Measurements from ENCODE around the gene TBC1D19. TPM values are rescaled to one million over a fixed set of nuclear protein-coding genes. Genes with fewer than 3 reads are reported as not detected.
A peak's percentile ranks its signal among the peaks of the same experiment; 100 is the strongest.
"Not testable (repeated sequence)": the region's sequence is repeated elsewhere in the genome, so short reads cannot be mapped to it uniquely, and the experiment has no call there.

TBC1D19 gene
- total and polyA plus RNA-seq, 2 experiments from 2014 or later, result 7.9 to 21.9 TPM

DNA sequence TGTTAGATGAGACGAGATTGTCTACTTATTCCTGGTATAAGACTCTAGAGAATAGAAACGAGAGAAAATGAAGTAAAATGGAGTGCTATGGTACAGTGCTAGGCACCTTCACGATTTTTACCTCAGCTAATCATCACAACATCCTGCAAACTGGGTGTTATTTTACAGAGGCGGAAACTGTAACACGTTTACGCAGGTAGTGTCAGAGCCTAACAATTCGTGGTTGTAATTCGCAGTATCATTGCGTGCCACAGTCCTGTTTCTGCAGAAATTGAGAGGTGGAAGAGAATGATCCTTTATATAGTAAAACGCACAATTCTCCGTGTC lies 383 bp upstream of the TBC1D19 start:
- no peaks in the 10 kb centered on the region for H3K36me3 ChIP-seq (replicated peaks; ENCODE audit: insufficient read depth, low read depth)

DNA sequence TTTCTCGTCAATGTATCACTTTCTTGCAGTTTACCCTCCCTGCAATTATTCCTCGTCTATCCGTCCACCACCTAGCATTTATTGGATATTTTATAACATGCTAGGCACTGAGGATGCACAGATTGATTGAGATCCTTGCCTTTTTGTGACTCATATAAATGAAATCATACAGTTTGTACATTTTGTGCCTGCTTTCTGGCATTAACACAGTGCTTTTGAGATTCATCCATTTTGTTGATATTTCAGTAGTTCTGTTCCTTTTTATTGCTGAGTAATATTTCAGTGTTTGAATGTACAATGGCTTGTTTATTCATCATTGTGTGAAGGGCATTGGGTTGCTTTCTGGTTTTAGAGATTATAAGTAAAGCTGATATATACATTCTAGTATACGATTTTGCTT lies 841 bp downstream of the TBC1D19 start:
- H3K27me3 ChIP-seq, result no peaks in the 10 kb centered on the region
- no peaks in the 10 kb centered on the region for H3K9me3 ChIP-seq (ENCODE audit: low read depth)
- no peak for DNase-seq (ENCODE audit: low spot score)
- no peaks in the 10 kb centered on the region for H4K20me1 ChIP-seq (ENCODE audit: insufficient read depth, poor library complexity, severe bottlenecking)
- peak overlapping the region; percentile 79 for H3K4me3 ChIP-seq
- no peaks in the 10 kb centered on the region for H3K36me3 ChIP-seq (replicated peaks; ENCODE audit: insufficient read depth, low read depth)
- no peak for TF ChIP-seq EZH2 (IDR thresholded peaks at IDR 0.05; ENCODE audit: borderline replicate concordance)
- TF ChIP-seq EZH2phosphoT487 (IDR thresholded peaks at IDR 0.05; ENCODE audit: low read depth, severe bottlenecking, unreplicated experiment), result no peak
- TF ChIP-seq, protein P1, sequence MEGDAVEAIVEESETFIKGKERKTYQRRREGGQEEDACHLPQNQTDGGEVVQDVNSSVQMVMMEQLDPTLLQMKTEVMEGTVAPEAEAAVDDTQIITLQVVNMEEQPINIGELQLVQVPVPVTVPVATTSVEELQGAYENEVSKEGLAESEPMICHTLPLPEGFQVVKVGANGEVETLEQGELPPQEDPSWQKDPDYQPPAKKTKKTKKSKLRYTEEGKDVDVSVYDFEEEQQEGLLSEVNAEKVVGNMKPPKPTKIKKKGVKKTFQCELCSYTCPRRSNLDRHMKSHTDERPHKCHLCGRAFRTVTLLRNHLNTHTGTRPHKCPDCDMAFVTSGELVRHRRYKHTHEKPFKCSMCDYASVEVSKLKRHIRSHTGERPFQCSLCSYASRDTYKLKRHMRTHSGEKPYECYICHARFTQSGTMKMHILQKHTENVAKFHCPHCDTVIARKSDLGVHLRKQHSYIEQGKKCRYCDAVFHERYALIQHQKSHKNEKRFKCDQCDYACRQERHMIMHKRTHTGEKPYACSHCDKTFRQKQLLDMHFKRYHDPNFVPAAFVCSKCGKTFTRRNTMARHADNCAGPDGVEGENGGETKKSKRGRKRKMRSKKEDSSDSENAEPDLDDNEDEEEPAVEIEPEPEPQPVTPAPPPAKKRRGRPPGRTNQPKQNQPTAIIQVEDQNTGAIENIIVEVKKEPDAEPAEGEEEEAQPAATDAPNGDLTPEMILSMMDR (IDR thresholded peaks at IDR 0.05; ENCODE audit: poor library complexity), result no peak
- H3K27ac ChIP-seq, result peak overlapping the region; percentile 88
- H3K4me1 ChIP-seq (ENCODE audit: insufficient read depth), result peaks cover 6% of the 10 kb centered on the region
- 46% methylated on average over 4 of the region's 4 CpGs for WGBS (ENCODE audit: low lambda C conversion rate, missing lambda C conversion rate)
- peak overlapping the region; percentile 83 for H3K4me2 ChIP-seq
- peaks cover 49% of the 10 kb centered on the region for H3K79me2 ChIP-seq
- H2AFZ ChIP-seq, result peak overlapping the region; percentile 99
- H3K9me2 ChIP-seq (replicated peaks; ENCODE audit: insufficient read depth), result no peaks in the 10 kb centered on the region

More for the DNA sequence above, 383 bp upstream of the TBC1D19 start:
- Histone ChIP-seq H3K9me3 (ENCODE audit: low read depth) (no peaks in the 10 kb centered on the region), H2AFZ (peak overlapping the region; percentile 99), H3K4me2 (peak overlapping the region; percentile 83), H3K4me1 (ENCODE audit: insufficient read depth) (peaks cover 6% of the 10 kb centered on the region), H3K9me2 (replicated peaks; ENCODE audit: insufficient read depth) (no peaks in the 10 kb centered on the region), H3K27ac (peak overlapping the region; percentile 88), H4K20me1 (ENCODE audit: insufficient read depth, poor library complexity, severe bottlenecking) (no peaks in the 10 kb centered on the region), H3K27me3 (no peaks in the 10 kb centered on the region), H3K79me2 (peaks cover 41% of the 10 kb centered on the region), H3K4me3 (peak overlapping the region; percentile 79)
- 8% methylated on average over 11 of the region's 11 CpGs for WGBS (ENCODE audit: low lambda C conversion rate, missing lambda C conversion rate)
- DNase-seq (ENCODE audit: low spot score), result no peak
- TF ChIP-seq, protein P1 (IDR thresholded peaks at IDR 0.05; ENCODE audit: poor library complexity), result no peak
- TF ChIP-seq EZH2phosphoT487 (IDR thresholded peaks at IDR 0.05; ENCODE audit: low read depth, severe bottlenecking, unreplicated experiment) (no peak), EZH2 (IDR thresholded peaks at IDR 0.05; ENCODE audit: borderline replicate concordance) (no peak)

DNA sequence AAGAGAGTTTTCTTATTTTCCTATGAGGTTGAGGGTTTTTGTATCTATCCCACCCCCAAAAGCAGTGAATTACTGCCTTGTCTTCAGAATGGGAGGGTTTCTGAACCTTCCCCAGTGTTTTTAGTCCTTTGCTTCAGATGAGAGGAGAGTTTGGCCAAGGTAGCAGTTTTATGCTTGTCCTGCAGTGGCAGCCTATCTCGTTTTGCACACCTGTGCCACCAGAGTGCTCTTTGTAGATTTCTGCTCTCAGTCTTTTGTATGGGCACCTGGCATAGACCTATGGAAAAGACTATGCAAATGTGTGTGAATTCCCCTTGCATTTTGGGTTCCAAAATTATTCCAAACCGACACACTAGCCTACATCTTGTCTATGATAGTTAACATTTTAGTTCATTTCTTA lies 5.8 kb downstream of the TBC1D19 start:
- 64% methylated on average over 2 of the region's 2 CpGs for WGBS (ENCODE audit: low lambda C conversion rate, missing lambda C conversion rate)
- Histone ChIP-seq H3K9me2 (replicated peaks; ENCODE audit: insufficient read depth) (no peaks in the 10 kb centered on the region), H3K27me3 (no peaks in the 10 kb centered on the region), H3K79me2 (peaks cover 56% of the 10 kb centered on the region), H3K4me3 (no peak overlapping the region), H3K36me3 (replicated peaks; ENCODE audit: insufficient read depth, low read depth) (no peaks in the 10 kb centered on the region), H4K20me1 (ENCODE audit: insufficient read depth, poor library complexity, severe bottlenecking) (no peaks in the 10 kb centered on the region), H3K27ac (no peak overlapping the region), H3K4me2 (no peak overlapping the region), H2AFZ (no peak overlapping the region), H3K9me3 (ENCODE audit: low read depth) (no peaks in the 10 kb centered on the region), H3K4me1 (ENCODE audit: insufficient read depth) (no peaks in the 10 kb centered on the region)
- DNase-seq (ENCODE audit: low spot score), result no peak
- TF ChIP-seq EZH2phosphoT487 (IDR thresholded peaks at IDR 0.05; ENCODE audit: low read depth, severe bottlenecking, unreplicated experiment) (no peak), EZH2 (IDR thresholded peaks at IDR 0.05; ENCODE audit: borderline replicate concordance) (no peak)
- TF ChIP-seq, protein P1 (IDR thresholded peaks at IDR 0.05; ENCODE audit: poor library complexity), result no peak

DNA sequence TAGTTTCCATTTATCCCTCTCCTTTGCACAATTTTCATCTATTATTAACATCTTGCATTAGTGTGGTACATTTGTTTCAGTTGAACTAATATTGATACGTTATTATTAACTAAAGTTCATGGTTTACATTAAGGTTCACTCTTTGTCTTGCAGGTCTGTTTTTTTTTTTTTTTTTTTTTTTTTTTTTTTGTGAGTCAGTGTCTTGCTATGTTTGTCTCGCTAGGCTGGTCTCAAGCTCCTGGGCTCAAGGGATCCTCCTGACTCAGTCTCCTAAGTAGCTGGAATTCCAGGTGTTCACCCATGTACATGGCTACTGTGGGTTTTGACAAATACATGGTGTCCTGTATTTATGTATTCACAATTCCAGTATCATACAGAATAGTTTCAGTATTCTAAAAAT lies 6.8 kb downstream of the TBC1D19 start:
- Histone ChIP-seq H3K4me2 (no peak overlapping the region), H2AFZ (no peak overlapping the region), H3K27ac (no peak overlapping the region), H3K9me3 (ENCODE audit: low read depth) (no peaks in the 10 kb centered on the region), H3K79me2 (peaks cover 47% of the 10 kb centered on the region), H3K4me3 (no peak overlapping the region), H3K36me3 (replicated peaks; ENCODE audit: insufficient read depth, low read depth) (no peaks in the 10 kb centered on the region), H3K4me1 (ENCODE audit: insufficient read depth) (no peaks in the 10 kb centered on the region), H3K9me2 (replicated peaks; ENCODE audit: insufficient read depth) (no peaks in the 10 kb centered on the region), H4K20me1 (ENCODE audit: insufficient read depth, poor library complexity, severe bottlenecking) (no peaks in the 10 kb centered on the region), H3K27me3 (no peaks in the 10 kb centered on the region)
- TF ChIP-seq EZH2phosphoT487 (IDR thresholded peaks at IDR 0.05; ENCODE audit: low read depth, severe bottlenecking, unreplicated experiment) (no peak), EZH2 (IDR thresholded peaks at IDR 0.05; ENCODE audit: borderline replicate concordance) (no peak)
- TF ChIP-seq, protein P1 (IDR thresholded peaks at IDR 0.05; ENCODE audit: poor library complexity), result no peak
- DNase-seq (ENCODE audit: low spot score), result no peak
- WGBS (ENCODE audit: low lambda C conversion rate, missing lambda C conversion rate), result 81% methylated on average over 2 of the region's 2 CpGs

DNA sequence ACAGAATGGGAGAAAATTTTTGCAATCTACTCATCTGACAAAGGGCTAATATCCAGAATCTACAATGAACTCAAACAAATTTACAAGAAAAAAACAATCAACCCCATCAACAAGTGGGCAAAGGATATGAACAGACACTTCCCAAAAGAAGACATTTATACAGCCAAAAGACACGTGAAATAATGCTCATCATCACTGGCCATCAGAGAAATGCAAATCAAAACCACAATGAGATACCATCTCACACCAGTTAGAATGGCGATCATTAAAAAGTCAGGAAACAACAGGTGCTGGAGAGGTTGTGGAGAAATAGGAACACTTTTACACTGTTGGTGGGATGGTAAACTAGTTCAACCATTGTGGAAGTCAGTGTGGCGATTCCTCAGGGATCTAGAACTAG lies 9.7 kb downstream of the TBC1D19 start:
- H3K27ac ChIP-seq; DNase-seq (ENCODE audit: low spot score); H3K27me3 ChIP-seq; H3K9me2 ChIP-seq (replicated peaks; ENCODE audit: insufficient read depth); H3K36me3 ChIP-seq (replicated peaks; ENCODE audit: insufficient read depth, low read depth); H2AFZ ChIP-seq; H3K9me3 ChIP-seq (ENCODE audit: low read depth); H3K4me2 ChIP-seq; H4K20me1 ChIP-seq (ENCODE audit: insufficient read depth, poor library complexity, severe bottlenecking); H3K4me1 ChIP-seq (ENCODE audit: insufficient read depth); H3K4me3 ChIP-seq: not testable (repeated sequence)
- H3K79me2 ChIP-seq, result peaks cover 23% of the 10 kb centered on the region
- 90% methylated on average over 3 of the region's 3 CpGs for WGBS (ENCODE audit: low lambda C conversion rate, missing lambda C conversion rate)

Data from hepatocyte (in vitro differentiated cells).